CD4-positive, alpha-beta T cell (primary cell): ENCODE results near the gene AHNAK2. TPM values are rescaled to one million over a fixed set of nuclear protein-coding genes. Genes with fewer than 3 reads are reported as not detected.

ENCODE experiments used
- ATAC-seq: fragments of 200-7000 bp; cut with Tn5 transposase; one replicate; pipeline ENCODE4 v1.10.0; 2022; ENCODE audit warnings: mild to moderate bottlenecking; ENCODE audit not compliant: poor library complexity
- CTCF ChIA-PET: fragments of 350-600 bp; sonication (Branson Sonifier 250); formaldehyde crosslinking; loops from one replicate; lab custom pipeline; 2021; ENCODE audit warnings: antibody characterized with exemption, inconsistent platforms; lab: Charles Lee
- POLR2A ChIA-PET: fragments of 350-600 bp; sonication (Branson Sonifier 250); formaldehyde crosslinking; loops from one replicate; lab custom pipeline; 2021; ENCODE audit warnings: antibody characterized with exemption, inconsistent platforms; lab: Charles Lee
- DNase-seq, 14 experiments: peaks; one replicate each; pipeline ENCODE4 v3.0.0-alpha.2; 2013 to 2020; ENCODE audit warnings: mixed read lengths in 2 of 14
- H3K27ac ChIP-seq, 2 donors: one replicate each; pipeline versions ENCODE4 v1.5.1 to v1.7.0; 2013; ENCODE audit warnings: low read length in 2 of 2, low read depth in 1 of 2, mild to moderate bottlenecking in 1 of 2
- H3K27me3 ChIP-seq, 2 experiments: 1 replicate in 1 of 2; 2 replicates in 1 of 2; pipeline versions ENCODE4 v1.6.1 to v1.7.0; 2013; ENCODE audit warnings: low read length in 2 of 2, control low read depth in 1 of 2, mild to moderate bottlenecking in 1 of 2, moderate library complexity in 1 of 2; ENCODE audit not compliant: insufficient read depth in 2 of 2, control insufficient read depth in 1 of 2
- H3K36me3 ChIP-seq: one replicate; pipeline ENCODE4 v1.6.1; 2013; ENCODE audit warnings: low read length, control low read depth; ENCODE audit not compliant: insufficient read depth
- H3K4me1 ChIP-seq: one replicate; pipeline ENCODE4 v1.6.1; 2013; ENCODE audit warnings: low read length, control low read depth; ENCODE audit not compliant: insufficient read depth
- H3K4me3 ChIP-seq: one replicate; pipeline ENCODE4 v1.5.1; 2013; ENCODE audit warnings: mild to moderate bottlenecking, low read length, moderate library complexity
- H3K9me3 ChIP-seq, 2 experiments: 1 replicate in 1 of 2; 2 replicates in 1 of 2; pipeline versions ENCODE4 v1.6.1 to v1.7.0; 2013; ENCODE audit warnings: low read length in 2 of 2, mild to moderate bottlenecking in 2 of 2, control low read depth in 1 of 2, moderate library complexity in 1 of 2; ENCODE audit not compliant: control insufficient read depth in 1 of 2, insufficient read depth in 1 of 2
- H3K27ac Mint-ChIP-seq: one replicate; pipeline ENCODE4 v1.8.0; 2020; ENCODE audit warnings: mixed read lengths
- H3K27me3 Mint-ChIP-seq: one replicate; pipeline ENCODE4 v1.8.0; 2021; ENCODE audit warnings: mixed read lengths
- H3K36me3 Mint-ChIP-seq: one replicate; pipeline ENCODE4 v1.8.0; 2021; ENCODE audit warnings: low read depth, mixed read lengths
- H3K4me1 Mint-ChIP-seq: one replicate; pipeline ENCODE4 v1.8.0; 2021; ENCODE audit warnings: low read depth, mixed read lengths
- H3K4me3 Mint-ChIP-seq: one replicate; pipeline ENCODE4 v1.8.0; 2020; ENCODE audit warnings: mild to moderate bottlenecking, mixed read lengths
- H3K9me3 Mint-ChIP-seq: one replicate; pipeline ENCODE4 v1.8.0; 2020; ENCODE audit warnings: mixed read lengths
- CTCF ChIP-seq: fragments of 200-600 bp; IDR thresholded peaks from one replicate; pipeline ENCODE4 v1.8.0; 2022; ENCODE audit warnings: antibody characterized with exemption, mild to moderate bottlenecking
- intact Hi-C, 2 experiments: fragments of 100-400 bp; cut with DNase I in 1 of 2; cut with micrococcal nuclease in 1 of 2; formaldehyde crosslinking; loops; one replicate each; pipeline versions ENCODE4 v1.15.1 to v1.9.0; 2023 to 2025; cut with DNase I, micrococcal nuclease
- total RNA-seq, 174 experiments: library from RNA in 2 of 174; stranded (reverse) in 2 of 174; gene quantifications; one replicate each; pipeline ENCODE4 v1.2.3 and lab custom pipeline; 2021 to 2026

The AHNAK2 gene
- total RNA-seq, 2 experiments from 2014 or later, result 0.05 TPM; not detected in 1

GRCh38 chr14:104903990-104904389 lies 74.2 kb downstream of the AHNAK2 start:
- Histone ChIP-seq H3K27me3 (peaks cover 4 to 5% of the 10 kb centered on the region in 2 experiments), H3K9me3 (no peaks in the 10 kb centered on the region), H3K4me3 (no peak overlapping the region), H3K4me1 (no peaks in the 10 kb centered on the region), H3K27ac (no peak overlapping the region), H3K36me3 (no peaks in the 10 kb centered on the region)
- DNase-seq (no peak), ATAC-seq (no peak)
- Mint-ChIP-seq H3K9me3 (no peaks in the 10 kb centered on the region), H3K4me1 (no peaks in the 10 kb centered on the region), H3K4me3 (no peak overlapping the region), H3K27me3 (peaks cover 34% of the 10 kb centered on the region), H3K36me3 (no peaks in the 10 kb centered on the region), H3K27ac (no peak overlapping the region)
- POLR2A ChIA-PET, result no interaction called here
- CTCF ChIA-PET, result no interaction called here
- TF ChIP-seq CTCF, result no peak
- intact Hi-C loops, result no loop called here

- Histone ChIP-seq H3K4me3 (no peak overlapping the region), H3K27me3 (peaks cover 4 to 5% of the 10 kb centered on the region in 2 experiments), H3K27ac (no peak overlapping the region), H3K4me1 (no peaks in the 10 kb centered on the region), H3K9me3 (no peaks in the 10 kb centered on the region), H3K36me3 (no peaks in the 10 kb centered on the region)
- Mint-ChIP-seq H3K4me1 (peaks cover 4% of the 10 kb centered on the region), H3K27ac (no peak overlapping the region), H3K27me3 (peaks cover 17% of the 10 kb centered on the region), H3K4me3 (no peak overlapping the region), H3K36me3 (no peaks in the 10 kb centered on the region), H3K9me3 (no peaks in the 10 kb centered on the region)
- DNase-seq, result no peak
- intact Hi-C loops, result no loop called here
- POLR2A ChIA-PET, result no interaction called here
- no peak for TF ChIP-seq CTCF
- no peak for ATAC-seq
- CTCF ChIA-PET, result no interaction called here
Measured at GRCh38 chr14:104900639-104901512, 77.3 kb downstream of the AHNAK2 start.

- no peak overlapping the region for H3K27ac ChIP-seq
- H3K9me3 ChIP-seq, result no peaks in the 10 kb centered on the region
- peaks cover 16% of the 10 kb centered on the region for H3K27me3 Mint-ChIP-seq
- no peak for ATAC-seq
- H3K4me3 ChIP-seq, result no peak overlapping the region
- TF ChIP-seq CTCF, result no peak
- ChIA-PET POLR2A (no interaction called here), CTCF (no interaction called here)
- no peaks in the 10 kb centered on the region for H3K36me3 ChIP-seq
- intact Hi-C loops, result no loop called here
- no peak overlapping the region for H3K4me3 Mint-ChIP-seq
- H3K4me1 ChIP-seq, result no peaks in the 10 kb centered on the region
- no peaks in the 10 kb centered on the region for H3K36me3 Mint-ChIP-seq
- DNase-seq, result no peak
- H3K9me3 Mint-ChIP-seq, result no peaks in the 10 kb centered on the region
- no peak overlapping the region for H3K27ac Mint-ChIP-seq
- H3K4me1 Mint-ChIP-seq, result peaks cover 4% of the 10 kb centered on the region
- peaks cover 2 to 5% of the 10 kb centered on the region in 2 experiments for H3K27me3 ChIP-seq
Measured at GRCh38 chr14:104899781-104900180, 78.4 kb downstream of the AHNAK2 start.
